ENCODE data around the gene DLK1.

DLK1 gene

GRCh38 chr14:100765991-100766390 is 39.3 kb downstream of the DLK1 start:
- Histone ChIP-seq H2BK12ac (ENCODE audit: low read length in 2 of 2) (no peak overlapping the region), H3K27ac (ENCODE audit: low read length, poor library complexity, severe bottlenecking) (no peak overlapping the region), H2BK15ac (ENCODE audit: low read depth, poor library complexity, severe bottlenecking) (no peak overlapping the region), H3K27me3 (ENCODE audit: control insufficient read depth in 1 of 2, insufficient read depth in 1 of 2, low read length in 2 of 2) (peaks cover 24 to 66% of the 10 kb centered on the region in 2 experiments), H2AFZ (ENCODE audit: low read depth, low read length) (no peak overlapping the region), H3K23ac (ENCODE audit: low read length in 2 of 2) (no peak overlapping the region), H2BK120ac (ENCODE audit: low read depth, low read length) (no peak overlapping the region), H3K14ac (ENCODE audit: low read length in 2 of 2) (no peak overlapping the region), H3K79me1 (replicated peaks; ENCODE audit: low read length, poor library complexity, severe bottlenecking) (no peaks in the 10 kb centered on the region), H4K8ac (ENCODE audit: low read length) (no peak overlapping the region), H3K4ac (ENCODE audit: low read depth in 1 of 2, low read length in 2 of 2) (no peak overlapping the region), H3K18ac (ENCODE audit: low read depth in 1 of 2, low read length in 2 of 2) (no peak overlapping the region), H2AK5ac (ENCODE audit: low read length, severe bottlenecking) (no peak overlapping the region), H3K4me2 (ENCODE audit: low read length, poor library complexity, severe bottlenecking) (no peak overlapping the region), H3K9ac (ENCODE audit: low read length) (no peak overlapping the region), H2BK5ac (ENCODE audit: low read depth, low read length, poor library complexity, severe bottlenecking) (no peak overlapping the region), H3K4me3 (ENCODE audit: insufficient read depth in 1 of 2, low read depth in 1 of 2, low read length in 2 of 2) (peak overlapping the region in 1 of 2 experiments; percentile 2), H3K36me3 (ENCODE audit: control insufficient read depth in 1 of 2, insufficient read depth in 2 of 2, low read depth in 1 of 2, low read length in 2 of 2) (no peaks in the 10 kb centered on the region), H3K4me1 (ENCODE audit: control insufficient read depth, insufficient read depth, low read depth, low read length) (no peaks in the 10 kb centered on the region), H4K91ac (ENCODE audit: low read length) (no peak overlapping the region), H3K9me3 (ENCODE audit: control insufficient read depth, low read length) (peaks cover 2% of the 10 kb centered on the region)
- WGBS = 97% methylated on average over 7 of the region's 7 CpGs
- no peak for DNase-seq

GRCh38 chr14:100767003-100767787 is 40.5 kb downstream of the DLK1 start:
- no peak overlapping the region for H3K4me2 ChIP-seq (ENCODE audit: low read length, poor library complexity, severe bottlenecking)
- H2BK120ac ChIP-seq (ENCODE audit: low read depth, low read length) = no peak overlapping the region
- DNase-seq = no peak
- H3K4me3 ChIP-seq (ENCODE audit: insufficient read depth in 1 of 2, low read depth in 1 of 2, low read length in 2 of 2) = no peak overlapping the region
- 88% methylated on average over 15 of the region's 15 CpGs for WGBS
- H2AFZ ChIP-seq (ENCODE audit: low read depth, low read length) = no peak overlapping the region
- no peak overlapping the region for H4K91ac ChIP-seq (ENCODE audit: low read length)
- peaks cover 8% of the 10 kb centered on the region for H3K9me3 ChIP-seq (ENCODE audit: control insufficient read depth, low read length)
- no peaks in the 10 kb centered on the region for H3K79me1 ChIP-seq (replicated peaks; ENCODE audit: low read length, poor library complexity, severe bottlenecking)
- H2BK15ac ChIP-seq (ENCODE audit: low read depth, poor library complexity, severe bottlenecking) = no peak overlapping the region
- no peak overlapping the region for H3K9ac ChIP-seq (ENCODE audit: low read length)
- H3K23ac ChIP-seq (ENCODE audit: low read length in 2 of 2) = no peak overlapping the region
- no peak overlapping the region for H4K8ac ChIP-seq (ENCODE audit: low read length)
- no peaks in the 10 kb centered on the region for H3K36me3 ChIP-seq (ENCODE audit: control insufficient read depth in 1 of 2, insufficient read depth in 2 of 2, low read depth in 1 of 2, low read length in 2 of 2)
- H3K18ac ChIP-seq (ENCODE audit: low read depth in 1 of 2, low read length in 2 of 2) = no peak overlapping the region
- H2BK5ac ChIP-seq (ENCODE audit: low read depth, low read length, poor library complexity, severe bottlenecking) = no peak overlapping the region
- H3K4me1 ChIP-seq (ENCODE audit: control insufficient read depth, insufficient read depth, low read depth, low read length) = no peaks in the 10 kb centered on the region
- H3K4ac ChIP-seq (ENCODE audit: low read depth in 1 of 2, low read length in 2 of 2) = no peak overlapping the region
- H3K27ac ChIP-seq (ENCODE audit: low read length, poor library complexity, severe bottlenecking) = no peak overlapping the region
- H2AK5ac ChIP-seq (ENCODE audit: low read length, severe bottlenecking) = no peak overlapping the region
- H2BK12ac ChIP-seq (ENCODE audit: low read length in 2 of 2) = peak overlapping the region in 1 of 2 experiments; percentile 28
- H3K27me3 ChIP-seq (ENCODE audit: control insufficient read depth in 1 of 2, insufficient read depth in 1 of 2, low read length in 2 of 2) = peaks cover 24 to 78% of the 10 kb centered on the region in 2 experiments
- no peak overlapping the region for H3K14ac ChIP-seq (ENCODE audit: low read length in 2 of 2)

- Histone ChIP-seq H3K4me2 (ENCODE audit: low read length, poor library complexity, severe bottlenecking) (no peak overlapping the region), H3K4ac (ENCODE audit: low read depth in 1 of 2, low read length in 2 of 2) (peak overlapping the region in 1 of 2 experiments; percentile 24), H3K27ac (ENCODE audit: low read length, poor library complexity, severe bottlenecking) (no peak overlapping the region), H3K4me3 (ENCODE audit: insufficient read depth in 1 of 2, low read depth in 1 of 2, low read length in 2 of 2) (no peak overlapping the region), H3K14ac (ENCODE audit: low read length in 2 of 2) (peak overlapping the region in 1 of 2 experiments; percentile 26), H3K18ac (ENCODE audit: low read depth in 1 of 2, low read length in 2 of 2) (peak overlapping the region in 1 of 2 experiments; percentile 21), H2BK120ac (ENCODE audit: low read depth, low read length) (peak overlapping the region; percentile 45), H2AK5ac (ENCODE audit: low read length, severe bottlenecking) (no peak overlapping the region), H3K27me3 (ENCODE audit: control insufficient read depth in 1 of 2, insufficient read depth in 1 of 2, low read length in 2 of 2) (peaks cover 28 to 85% of the 10 kb centered on the region in 2 experiments), H2BK15ac (ENCODE audit: low read depth, poor library complexity, severe bottlenecking) (no peak overlapping the region), H3K36me3 (ENCODE audit: control insufficient read depth in 1 of 2, insufficient read depth in 2 of 2, low read depth in 1 of 2, low read length in 2 of 2) (no peaks in the 10 kb centered on the region), H3K4me1 (ENCODE audit: control insufficient read depth, insufficient read depth, low read depth, low read length) (no peaks in the 10 kb centered on the region), H3K79me1 (replicated peaks; ENCODE audit: low read length, poor library complexity, severe bottlenecking) (no peaks in the 10 kb centered on the region), H3K9me3 (ENCODE audit: control insufficient read depth, low read length) (peaks cover 8% of the 10 kb centered on the region), H2BK12ac (ENCODE audit: low read length in 2 of 2) (peak overlapping the region in 1 of 2 experiments; percentile 38), H3K9ac (ENCODE audit: low read length) (no peak overlapping the region), H2AFZ (ENCODE audit: low read depth, low read length) (no peak overlapping the region), H4K91ac (ENCODE audit: low read length) (no peak overlapping the region), H2BK5ac (ENCODE audit: low read depth, low read length, poor library complexity, severe bottlenecking) (no peak overlapping the region), H3K23ac (ENCODE audit: low read length in 2 of 2) (no peak overlapping the region), H4K8ac (ENCODE audit: low read length) (no peak overlapping the region)
- 91% methylated on average over 14 of the region's 14 CpGs for WGBS
- DNase-seq = no peak
Observed at GRCh38 chr14:100767788-100768536, 41.3 kb downstream of the DLK1 start.

Measured in mesenchymal stem cell (in vitro differentiated cells and primary cell).